DOHH2 (cell line): Measurements from ENCODE around the gene HEATR9.

Experiments
- H3F3A ChIP-seq: fragments of 200-600 bp; sonication (generic), shearing (Covaris generic); 2 replicates; pipeline ENCODE4 v1.6.0; 2016; ENCODE audit warnings: antibody characterized with exemption, mild to moderate bottlenecking; ENCODE audit not compliant: control insufficient read depth, insufficient read depth
- H3K27ac ChIP-seq: fragments of 200-600 bp; sonication (generic); 2 replicates; pipeline ENCODE4 v1.5.1; 2014; ENCODE audit warnings: low read depth, mild to moderate bottlenecking, low read length, moderate library complexity
- H3K27me3 ChIP-seq: fragments of 200-600 bp; sonication (generic); 2 replicates; pipeline ENCODE4 v1.6.1; 2014; ENCODE audit warnings: mild to moderate bottlenecking, low read length, mixed read lengths; ENCODE audit not compliant: control insufficient read depth
- H3K36me3 ChIP-seq: fragments of 200-600 bp; sonication (generic); 2 replicates; pipeline ENCODE4 v1.6.1; 2014; ENCODE audit warnings: mild to moderate bottlenecking, low read length, moderate library complexity, mixed read lengths; ENCODE audit not compliant: control insufficient read depth
- H3K4me1 ChIP-seq: fragments of 200-600 bp; sonication (generic); 2 replicates; pipeline ENCODE4 v1.6.1; 2014; ENCODE audit warnings: mild to moderate bottlenecking, low read length, mixed read lengths; ENCODE audit not compliant: control insufficient read depth
- H3K4me2 ChIP-seq: fragments of 200-600 bp; sonication (generic); 2 replicates; pipeline ENCODE4 v1.6.0; 2014; ENCODE audit warnings: mild to moderate bottlenecking, low read length, moderate library complexity
- H3K4me3 ChIP-seq: fragments of 200-600 bp; sonication (generic); 2 replicates; pipeline ENCODE4 v1.5.1; 2014; ENCODE audit warnings: mild to moderate bottlenecking, low read length, mixed read lengths
- H3K79me2 ChIP-seq: fragments of 200-600 bp; sonication (generic); 2 replicates; pipeline ENCODE4 v1.6.1; 2014; ENCODE audit warnings: mild to moderate bottlenecking, low read length, mixed read lengths; ENCODE audit not compliant: control insufficient read depth
- H3K9me2 ChIP-seq: fragments of 200-600 bp; sonication (generic); replicated peaks from 2 replicates; pipeline ENCODE4 v1.6.1; 2014; ENCODE audit warnings: mild to moderate bottlenecking, low read length, mixed read lengths; ENCODE audit not compliant: control insufficient read depth
- H3K9me3 ChIP-seq: fragments of 200-600 bp; sonication (generic); 2 replicates; pipeline ENCODE4 v1.6.1; 2014; ENCODE audit warnings: antibody characterized with exemption, low read length, mixed read lengths; ENCODE audit not compliant: control insufficient read depth, insufficient read depth
- H4K20me1 ChIP-seq: fragments of 200-600 bp; sonication (generic); 2 replicates; pipeline ENCODE4 v1.6.0; 2014; ENCODE audit warnings: low read depth, mild to moderate bottlenecking, antibody characterized with exemption, low read length, moderate library complexity; ENCODE audit not compliant: control insufficient read depth, insufficient read depth
- EZH2phosphoT487 ChIP-seq: fragments of 200-600 bp; sonication (generic); IDR thresholded peaks from 2 replicates; pipeline ENCODE4 v1.6.1; 2017; ENCODE audit warnings: borderline replicate concordance, mild to moderate bottlenecking, antibody characterized with exemption, low read length, moderate library complexity, mixed read lengths
- TF ChIP-seq, protein P1 (sequence below): fragments of 200-600 bp; sonication (generic); IDR thresholded peaks from one replicate; pipeline ENCODE4 v1.5.1; 2014; ENCODE audit warnings: antibody characterized with exemption, mild to moderate bottlenecking, low read depth, low read length; ENCODE audit not compliant: poor library complexity, severe bottlenecking

The HEATR9 gene

DNA sequence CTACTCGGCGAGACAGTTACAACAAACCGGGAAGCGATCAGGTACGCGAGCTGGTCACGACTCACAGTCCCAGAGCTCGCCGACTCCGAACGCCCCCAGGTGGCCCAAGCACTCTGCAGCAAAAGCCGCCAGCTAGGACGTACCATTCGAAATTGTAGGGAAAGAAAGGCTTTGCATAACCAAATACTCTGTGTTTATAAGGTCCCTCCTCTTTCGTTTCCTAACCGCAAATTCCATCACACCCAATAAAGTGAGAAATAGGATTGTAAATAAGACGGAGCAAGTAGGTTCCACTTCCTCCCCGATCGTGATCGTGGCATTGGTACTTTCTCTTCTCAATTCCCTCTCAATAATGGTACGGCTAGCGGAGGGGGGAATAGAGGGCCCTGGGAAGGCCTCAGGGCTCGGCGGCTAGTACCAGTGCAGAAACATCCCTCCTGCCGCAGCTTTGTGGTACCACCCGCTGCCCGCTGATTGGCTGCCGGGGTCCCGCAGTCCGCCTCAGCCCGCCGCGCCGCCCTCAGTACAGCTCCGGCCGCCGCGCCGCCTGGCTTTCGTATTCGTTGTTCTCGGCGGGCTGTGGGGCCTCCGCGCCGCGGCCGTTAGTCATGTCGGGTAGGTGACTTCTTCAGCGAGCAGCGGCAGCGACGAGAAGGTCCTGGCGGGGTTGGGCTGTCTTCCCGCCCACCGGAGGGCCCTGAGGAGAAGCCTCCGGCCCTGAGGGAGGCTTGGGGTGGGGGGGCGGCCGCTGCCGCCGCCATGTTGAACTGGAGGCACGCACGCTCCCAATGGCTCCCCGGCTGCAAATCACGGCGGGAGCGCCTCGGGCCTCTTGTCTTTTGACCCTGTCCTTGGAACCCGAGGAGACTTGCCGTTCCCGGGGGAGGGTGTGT is 59.5 kb downstream of the HEATR9 start, which contains the start of gene TAF15:
Gene TAF15, plus strand, starts transcription at position 523 of the 893 bp plus-strand sequence. Its CDS starts 86 bp downstream, at position 609.
- peak within 1 kb of the TSS; percentile 87 for H3K27ac ChIP-seq
- H3K9me3 ChIP-seq: no peaks in the 10 kb centered on the region
- H3K36me3 ChIP-seq: peaks cover 47% of the 10 kb centered on the region

DNA sequence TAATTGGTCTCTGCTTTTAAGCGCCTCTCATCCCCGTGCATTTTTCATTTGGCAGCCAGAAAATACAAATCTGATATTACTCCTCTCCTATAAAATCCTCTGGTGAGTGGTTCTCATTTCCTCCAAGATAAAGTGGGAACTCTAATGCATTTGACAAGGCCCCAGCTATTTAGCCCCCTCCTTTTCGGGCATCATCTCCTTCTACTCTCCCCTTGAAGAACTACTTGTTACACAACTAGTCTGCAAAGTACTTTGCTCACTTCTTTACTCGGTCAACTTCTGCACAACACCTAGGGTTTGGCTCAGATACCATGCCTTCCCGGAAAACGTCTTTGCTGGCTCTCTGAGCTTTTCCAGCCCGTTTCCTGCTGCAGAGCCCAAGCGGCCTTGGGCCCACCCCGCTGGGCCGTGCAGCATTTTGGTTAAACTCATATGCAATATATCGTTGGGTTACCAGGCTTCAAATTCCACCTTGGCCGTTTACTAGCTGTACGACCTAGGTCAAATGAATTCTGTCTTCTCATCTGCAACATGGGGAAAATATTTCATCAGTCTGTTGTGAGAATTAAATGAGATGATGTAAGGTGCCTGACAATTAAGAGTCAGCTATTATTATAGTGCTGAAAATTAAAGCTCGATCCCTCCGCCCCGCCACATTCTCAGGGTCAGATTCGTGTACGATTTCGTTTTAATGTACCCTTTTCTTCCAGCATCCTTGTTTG is 60.3 kb downstream of the HEATR9 start:
- Histone ChIP-seq H3K36me3 (peaks cover 41% of the 10 kb centered on the region), H3F3A (no peaks in the 10 kb centered on the region), H3K9me2 (no peaks in the 10 kb centered on the region), H4K20me1 (peaks cover 34% of the 10 kb centered on the region), H3K27me3 (no peaks in the 10 kb centered on the region), H3K27ac (peak overlapping the region; percentile 87), H3K9me3 (no peaks in the 10 kb centered on the region), H3K79me2 (peaks cover 46% of the 10 kb centered on the region), H3K4me2 (peak overlapping the region; percentile 87), H3K4me1 (peaks cover 36% of the 10 kb centered on the region), H3K4me3 (peak overlapping the region; percentile 88)
- no peak for TF ChIP-seq EZH2phosphoT487
- TF ChIP-seq, protein P1, sequence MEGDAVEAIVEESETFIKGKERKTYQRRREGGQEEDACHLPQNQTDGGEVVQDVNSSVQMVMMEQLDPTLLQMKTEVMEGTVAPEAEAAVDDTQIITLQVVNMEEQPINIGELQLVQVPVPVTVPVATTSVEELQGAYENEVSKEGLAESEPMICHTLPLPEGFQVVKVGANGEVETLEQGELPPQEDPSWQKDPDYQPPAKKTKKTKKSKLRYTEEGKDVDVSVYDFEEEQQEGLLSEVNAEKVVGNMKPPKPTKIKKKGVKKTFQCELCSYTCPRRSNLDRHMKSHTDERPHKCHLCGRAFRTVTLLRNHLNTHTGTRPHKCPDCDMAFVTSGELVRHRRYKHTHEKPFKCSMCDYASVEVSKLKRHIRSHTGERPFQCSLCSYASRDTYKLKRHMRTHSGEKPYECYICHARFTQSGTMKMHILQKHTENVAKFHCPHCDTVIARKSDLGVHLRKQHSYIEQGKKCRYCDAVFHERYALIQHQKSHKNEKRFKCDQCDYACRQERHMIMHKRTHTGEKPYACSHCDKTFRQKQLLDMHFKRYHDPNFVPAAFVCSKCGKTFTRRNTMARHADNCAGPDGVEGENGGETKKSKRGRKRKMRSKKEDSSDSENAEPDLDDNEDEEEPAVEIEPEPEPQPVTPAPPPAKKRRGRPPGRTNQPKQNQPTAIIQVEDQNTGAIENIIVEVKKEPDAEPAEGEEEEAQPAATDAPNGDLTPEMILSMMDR: no peak

More for the DNA sequence above, 59.5 kb downstream of the HEATR9 start, which contains the start of gene TAF15:
- peaks cover 54% of the 10 kb centered on the region for H3K79me2 ChIP-seq
- TF ChIP-seq, protein P1: peak; percentile 88
- no peak for TF ChIP-seq EZH2phosphoT487
- H3K4me3 ChIP-seq: peak within 1 kb of the TSS; percentile 88
- no peaks in the 10 kb centered on the region for H3K27me3 ChIP-seq
- H3K4me2 ChIP-seq: peak within 1 kb of the TSS; percentile 87
- H4K20me1 ChIP-seq: peaks cover 37% of the 10 kb centered on the region
- peaks cover 36% of the 10 kb centered on the region for H3K4me1 ChIP-seq
- no peaks in the 10 kb centered on the region for H3K9me2 ChIP-seq
- no peaks in the 10 kb centered on the region for H3F3A ChIP-seq

DNA sequence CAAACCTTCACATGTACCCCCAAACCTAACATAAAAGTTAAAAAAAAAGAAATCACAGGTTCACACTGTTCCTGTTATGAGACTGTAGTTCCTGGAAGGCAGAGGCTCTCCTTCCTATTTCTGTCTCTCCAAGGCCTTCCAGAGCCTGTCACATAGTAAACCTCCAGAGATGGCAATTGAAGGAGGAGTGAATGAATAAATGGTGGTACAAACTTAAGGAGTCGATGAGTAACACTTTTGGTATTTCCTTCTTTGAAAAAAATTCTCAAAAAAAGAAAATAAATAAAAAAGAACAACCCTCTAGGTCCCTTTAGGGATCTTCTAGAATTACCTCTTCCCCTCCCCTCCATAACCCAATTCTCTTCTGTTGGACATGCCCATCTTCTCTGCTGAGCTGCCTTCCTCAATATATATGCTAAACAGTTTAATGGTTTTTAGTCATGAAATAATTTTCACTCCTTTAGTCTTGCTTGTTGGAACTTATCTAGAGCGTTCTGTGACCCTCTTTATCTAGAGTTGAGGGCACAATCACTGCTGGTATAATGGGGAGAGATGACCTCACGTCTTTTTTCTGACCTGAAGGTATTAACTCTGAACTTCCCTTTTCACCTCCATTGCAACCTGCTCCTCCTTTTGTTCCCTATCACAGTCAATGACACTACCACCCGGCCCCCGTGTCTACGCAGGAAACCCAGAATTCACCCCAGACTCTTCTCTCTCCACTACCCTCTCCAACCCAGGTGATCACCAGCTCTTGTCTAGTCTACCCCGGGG is 61.1 kb downstream of the HEATR9 start:
- Histone ChIP-seq H3K9me3 (no peaks in the 10 kb centered on the region), H3K4me3 (peak overlapping the region; percentile 88), H3K4me1 (peaks cover 33% of the 10 kb centered on the region), H4K20me1 (peaks cover 26% of the 10 kb centered on the region), H3K9me2 (no peaks in the 10 kb centered on the region), H3K4me2 (peak overlapping the region; percentile 87), H3K27me3 (no peaks in the 10 kb centered on the region), H3F3A (no peaks in the 10 kb centered on the region), H3K36me3 (peaks cover 32% of the 10 kb centered on the region), H3K27ac (no peak overlapping the region), H3K79me2 (peaks cover 37% of the 10 kb centered on the region)
- no peak for TF ChIP-seq EZH2phosphoT487
- TF ChIP-seq, protein P1: no peak
